SK-N-SH (cell line): ENCODE results near the gene CACNA1H. TPM values are rescaled to one million over a fixed set of nuclear protein-coding genes. Genes with fewer than 3 reads are reported as not detected.
"Not testable (repeated sequence)": the region's sequence is repeated elsewhere in the genome, so short reads cannot be mapped to it uniquely, and the experiment has no call there.

ENCODE experiments used
- CTCF ChIA-PET: fragments of 300-600, 350-600 bp; formaldehyde crosslinking; extraction: SDS; loops from one replicate; lab custom pipeline; 2021; lab: Yijun Ruan, JAX
- POLR2A ChIA-PET: fragments of 350-600 bp; sonication (Branson Sonifier 250); formaldehyde crosslinking; extraction: SDS; loops from one replicate; lab custom pipeline; 2020; ENCODE audit warnings: antibody characterized with exemption, inconsistent platforms; lab: Yijun Ruan, JAX
- DNase-seq: peaks from one replicate; pipeline ENCODE4 v3.0.0; 2012
- H2AFZ ChIP-seq: fragments of 200-600 bp; sonication (generic); 2 replicates; pipeline ENCODE4 v1.8.1; 2016; ENCODE audit warnings: antibody characterized with exemption, mild to moderate bottlenecking, low read depth
- H3F3A ChIP-seq: fragments of 200-600 bp; sonication (generic); replicated peaks from 2 replicates; pipeline ENCODE3; 2016; ENCODE audit warnings: antibody characterized with exemption, mild to moderate bottlenecking; ENCODE audit not compliant: insufficient read depth
- H3K27ac ChIP-seq, 2 experiments: fragments of 200-500 bp in 1 of 2; fragments of 200-600 bp in 1 of 2; sonication (Bioruptor generic) in 1 of 2; sonication (generic), shearing (Covaris generic) in 1 of 2; 2 replicates each; pipeline versions ENCODE4 v1.5.1 to v1.6.1; 2014 to 2016; ENCODE audit warnings: low read depth in 2 of 2, inconsistent platforms in 1 of 2, low read length in 1 of 2, mild to moderate bottlenecking in 1 of 2, mixed read lengths in 1 of 2
- H3K27me3 ChIP-seq: fragments of 200-600 bp; sonication (generic), shearing (Covaris generic); 2 replicates; pipeline ENCODE4 v1.6.1; 2016; ENCODE audit warnings: mixed run types; ENCODE audit not compliant: insufficient read depth
- H3K36me3 ChIP-seq, 2 experiments: fragments of 200-500 bp in 1 of 2; fragments of 200-600 bp in 1 of 2; sonication (Bioruptor generic) in 1 of 2; sonication (generic) in 1 of 2; replicated peaks in 1 of 2; 2 replicates each; pipeline versions ENCODE3 to v1.5.1; 2014 to 2016; ENCODE audit warnings: low read length in 1 of 2, mild to moderate bottlenecking in 1 of 2; ENCODE audit not compliant: insufficient read depth in 2 of 2, control insufficient read depth in 1 of 2
- H3K4me1 ChIP-seq, 2 experiments: fragments of 200-500 bp in 1 of 2; fragments of 200-600 bp in 1 of 2; sonication (Bioruptor generic) in 1 of 2; sonication (generic), shearing (Covaris generic) in 1 of 2; 2 replicates each; pipeline versions ENCODE4 v1.5.1 to v1.6.1; 2014 to 2016; ENCODE audit warnings: low read depth in 1 of 2, low read length in 1 of 2, mixed run types in 1 of 2; ENCODE audit not compliant: insufficient read depth in 2 of 2, control insufficient read depth in 1 of 2
- H3K4me2 ChIP-seq: fragments of 200-600 bp; sonication (generic), shearing (Covaris generic); 2 replicates; pipeline ENCODE4 v1.6.1; 2017; ENCODE audit warnings: mixed run types
- H3K4me3 ChIP-seq, 2 experiments: fragments of 200-500 bp in 1 of 2; fragments of 200-600 bp in 1 of 2; sonication (Bioruptor generic) in 1 of 2; sonication (generic), shearing (Covaris generic) in 1 of 2; 2 replicates each; pipeline versions ENCODE4 v1.5.1 to v1.8.1; 2014 to 2016; ENCODE audit warnings: low read depth in 2 of 2, inconsistent platforms in 1 of 2, low read length in 1 of 2, mild to moderate bottlenecking in 1 of 2, mixed read lengths in 1 of 2, moderate library complexity in 1 of 2
- H3K79me2 ChIP-seq: fragments of 200-600 bp; sonication (generic); 2 replicates; pipeline ENCODE4 v1.8.1; 2017; ENCODE audit warnings: mild to moderate bottlenecking; ENCODE audit not compliant: insufficient read depth
- H3K9ac ChIP-seq: fragments of 200-600 bp; sonication (generic); 2 replicates; pipeline ENCODE4 v1.6.1; 2017; ENCODE audit warnings: mixed run types
- H3K9me2 ChIP-seq: fragments of 200-600 bp; sonication (generic); 2 replicates; pipeline ENCODE4 v1.6.1; 2017; ENCODE audit warnings: mixed run types
- H3K9me3 ChIP-seq: fragments of 200-600 bp; sonication (generic); 2 replicates; pipeline ENCODE4 v1.6.1; 2017; ENCODE audit warnings: mixed run types, mild to moderate bottlenecking, moderate library complexity
- H4K20me1 ChIP-seq: fragments of 200-600 bp; sonication (generic); 2 replicates; pipeline ENCODE4 v1.6.1; 2017; ENCODE audit warnings: mild to moderate bottlenecking, mixed run types; ENCODE audit not compliant: insufficient read depth
- CTCF ChIP-seq: fragments of 200-600 bp; sonication (generic); IDR thresholded peaks from 2 replicates; pipeline ENCODE4 v1.6.1; 2017; ENCODE audit warnings: antibody characterized with exemption, mild to moderate bottlenecking, moderate library complexity
- FOXM1 ChIP-seq: IDR thresholded peaks from 2 replicates; pipeline ENCODE4 v1.4.0; 2012; ENCODE audit warnings: low read depth, mild to moderate bottlenecking
- GABPA ChIP-seq: IDR thresholded peaks from 2 replicates; pipeline ENCODE4 v1.4.0; 2012; ENCODE audit warnings: low read depth, mild to moderate bottlenecking
- GATA2 ChIP-seq: sonication (generic); formaldehyde crosslinking; IDR thresholded peaks from 2 replicates; pipeline ENCODE4 v1.5.0; 2020; ENCODE audit warnings: mild to moderate bottlenecking, missing genetic modification reagents
- IRF3 ChIP-seq: fragments of 150-350 bp; IDR thresholded peaks from 2 replicates; pipeline ENCODE4 v1.6.1; 2016; ENCODE audit warnings: mild to moderate bottlenecking, low read depth, low read length
- JUND ChIP-seq: IDR thresholded peaks from 2 replicates; pipeline ENCODE4 v1.4.0; 2012
- MAX ChIP-seq: IDR thresholded peaks from 2 replicates; pipeline ENCODE4 v1.4.0; 2012; ENCODE audit warnings: low read depth
- NRF1 ChIP-seq: IDR thresholded peaks from 2 replicates; pipeline ENCODE4 v1.6.1; 2012; ENCODE audit warnings: low read depth, mild to moderate bottlenecking, low read length
- PBX3 ChIP-seq: IDR thresholded peaks from 2 replicates; pipeline ENCODE4; 2012
- SIN3A ChIP-seq: IDR thresholded peaks from 2 replicates; pipeline ENCODE4 v1.6.1; 2012; ENCODE audit warnings: low read depth, mild to moderate bottlenecking, low read length, moderate library complexity, borderline replicate concordance
- SMC3 ChIP-seq: IDR thresholded peaks from 2 replicates; pipeline ENCODE4 v1.6.1; 2012; ENCODE audit warnings: low read depth, low read length, improper control_type of control experiment
- TCF12 ChIP-seq: IDR thresholded peaks from 2 replicates; pipeline ENCODE4 v1.4.0; 2012
- WGBS: methylation state at CpG from one replicate; pipeline ENCODE4 v1.1.6; 2017; ENCODE audit warnings: low lambda C conversion rate; 5-methylcytosine and 5-hydroxymethylcytosine counted together
- polyA plus RNA-seq, 3 experiments: library from polyadenylated mRNA; depleted of rRNA; stranded (reverse); fragments of >200 nt; gene quantifications; 2 replicates each; pipeline ENCODE4 v1.2.3, GENCODE V29; 2012

The CACNA1H gene
- polyA plus RNA-seq, 1 of the 3 experiments (the other 2 are of a cell fraction): not detected

- Histone ChIP-seq H3F3A (no peaks in the 10 kb centered on the region), H3K9me2 (no peaks in the 10 kb centered on the region), H3K4me3 (no peak overlapping the region), H3K27me3 (peaks cover 30% of the 10 kb centered on the region), H3K4me2 (no peak overlapping the region), H3K4me1 (peaks cover 0 to 17% of the 10 kb centered on the region in 2 experiments; a peak in 2 of 4 replicates), H3K27ac (no peak overlapping the region), H2AFZ (no peak overlapping the region), H4K20me1 (peaks cover 4% of the 10 kb centered on the region; the same call in 1 of the 2 replicates), H3K36me3 (no peaks in the 10 kb centered on the region), H3K79me2 (no peaks in the 10 kb centered on the region), H3K9ac (no peak overlapping the region), H3K9me3 (no peaks in the 10 kb centered on the region)
- DNase-seq: no peak
- WGBS: 86% methylated on average over 18 of the region's 18 CpGs
- ChIA-PET CTCF (interaction anchor here (0.7 kb wide), 1 partner anchor 62 kb away, joined by 3 read pairs; no protein-coding TSS in a partner anchor), POLR2A (no interaction called here)
- no peak for TF ChIP-seq GATA2 (CRISPR knock-in tag)
- TF ChIP-seq SMC3: no peak
- no peak for TF ChIP-seq IRF3
- no peak for TF ChIP-seq FOXM1
- TF ChIP-seq PBX3: no peak
- no peak for TF ChIP-seq MAX
- no peak for TF ChIP-seq SIN3A
- TF ChIP-seq JUND: no peak
- TF ChIP-seq CTCF: no peak
- TF ChIP-seq TCF12: no peak
- TF ChIP-seq NRF1: no peak
- no peak for TF ChIP-seq GABPA
Observed at GRCh38 chr16:1184980-1185379, 32.1 kb downstream of the CACNA1H start.

GRCh38 chr16:1185460-1186207 lies 32.7 kb downstream of the CACNA1H start:
- H3K4me1 ChIP-seq: peaks cover 0 to 17% of the 10 kb centered on the region in 2 experiments; a peak in 2 of 4 replicates
- H3K9me3 ChIP-seq, H3K79me2 ChIP-seq, POLR2A ChIA-PET, H3K4me2 ChIP-seq, DNase-seq, H2AFZ ChIP-seq, H3K4me3 ChIP-seq, H3K9me2 ChIP-seq, H3K9ac ChIP-seq, H3F3A ChIP-seq, H3K27ac ChIP-seq, H4K20me1 ChIP-seq, H3K36me3 ChIP-seq: not testable (repeated sequence)
- H3K27me3 ChIP-seq: peaks cover 36% of the 10 kb centered on the region
- WGBS: 88% methylated on average over 82 of the region's 86 CpGs
- CTCF ChIA-PET: interaction anchor here (0.7 kb wide), 1 partner anchor 62 kb away, joined by 3 read pairs; no protein-coding TSS in a partner anchor
